HepG2 (cell line): ENCODE measurements around the gene ISOC2. TPM values are rescaled to one million over a fixed set of nuclear protein-coding genes. Genes with fewer than 3 reads are reported as not detected.

Experiments
- ATAC-seq: fragments of 200-7000 bp; cut with Tn5 transposase; 3 replicates; pipeline ENCODE4 v1.9.1; 2020; ENCODE audit warnings: mild to moderate bottlenecking, moderate library complexity
- BruUV-seq: library from RNA; stranded (reverse); fragments of 400-500 nt; replicated peaks from 2 replicates; lab custom pipeline; 2021; lab: Mats Ljungman, UMichigan
- CTCF ChIA-PET: fragments of 300-600 bp; formaldehyde crosslinking; extraction: SDS; loops from one replicate; lab custom pipeline; 2021; ENCODE audit warnings: low total read pairs, inconsistent platforms, low intra/inter-chr PET ratio; lab: Yijun Ruan, JAX
- POLR2A ChIA-PET: fragments of 350-600 bp; sonication (Branson Sonifier 250); formaldehyde crosslinking; loops from one replicate; lab custom pipeline; 2020; ENCODE audit warnings: antibody characterized with exemption, inconsistent platforms; lab: Yijun Ruan, JAX
- DNase-seq: peaks from one replicate; pipeline ENCODE4 v3.0.0-alpha.2; 2015; ENCODE audit warnings: low spot score
- FAIRE-seq: peaks from 3 replicates; lab custom pipeline; 2011; peaks lifted over from hg19 to GRCh38; lab: Jason Lieb, UNC
- H2AFZ ChIP-seq: one replicate; pipeline ENCODE4 v1.6.1; 2011; ENCODE audit warnings: low read length, inconsistent platforms
- H3K27ac ChIP-seq: fragments of 300-600 bp; 3 replicates; pipeline ENCODE4 v1.8.0; 2011; ENCODE audit warnings: mixed run types, mild to moderate bottlenecking, mixed read lengths, low read length, inconsistent platforms; ENCODE audit not compliant: insufficient read depth; ENCODE audit errors: extremely low read length
- H3K27me3 ChIP-seq, 2 experiments: fragments of 200-600 bp in 1 of 2; 2 replicates in 1 of 2; 3 replicates in 1 of 2; pipeline versions ENCODE4 v1.6.0 to v1.8.0; 2011; ENCODE audit warnings: low read length in 2 of 2, mild to moderate bottlenecking in 2 of 2, moderate library complexity in 2 of 2, inconsistent platforms in 1 of 2; ENCODE audit not compliant: insufficient read depth in 2 of 2, control insufficient read depth in 1 of 2
- H3K36me3 ChIP-seq, 2 experiments: fragments of 200-600 bp in 1 of 2; replicated peaks in 1 of 2; 2 replicates in 1 of 2; 3 replicates in 1 of 2; pipeline versions ENCODE4 v1.5.1 to v1.8.0; 2011; ENCODE audit warnings: low read length in 2 of 2, inconsistent platforms in 1 of 2; ENCODE audit not compliant: insufficient read depth in 2 of 2, control insufficient read depth in 1 of 2
- H3K4me1 ChIP-seq: 2 replicates; pipeline ENCODE4 v1.5.1; 2012; ENCODE audit warnings: low read length, inconsistent platforms; ENCODE audit not compliant: insufficient read depth
- H3K4me2 ChIP-seq: 2 replicates; pipeline ENCODE4 v1.6.0; 2011; ENCODE audit warnings: low read depth, low read length, inconsistent platforms
- H3K4me3 ChIP-seq, 3 experiments: fragments of 200-600 bp in 1 of 3; sonication (generic), shearing (Covaris generic) in 1 of 3; replicated peaks in 1 of 3; 2 replicates each; pipeline ENCODE4 v1.5.1; 2011 to 2016; ENCODE audit warnings: low read length in 3 of 3, inconsistent platforms in 2 of 3, low read depth in 2 of 3, mild to moderate bottlenecking in 2 of 3, control low read depth in 1 of 3, mixed read lengths in 1 of 3; ENCODE audit not compliant: insufficient read depth in 1 of 3
- H3K79me2 ChIP-seq: one replicate; pipeline ENCODE4 v1.6.1; 2011; ENCODE audit warnings: low read length, inconsistent platforms; ENCODE audit not compliant: insufficient read depth
- H3K9ac ChIP-seq: 2 replicates; pipeline ENCODE4 v1.6.0; 2011; ENCODE audit warnings: mild to moderate bottlenecking, low read depth, low read length, inconsistent platforms; ENCODE audit not compliant: insufficient read depth
- H3K9me3 ChIP-seq: 2 replicates; pipeline ENCODE4 v1.5.1; 2012; ENCODE audit warnings: mild to moderate bottlenecking, low read length
- H4K20me1 ChIP-seq: 2 replicates; pipeline ENCODE4 v1.6.0; 2011; ENCODE audit warnings: inconsistent platforms, mild to moderate bottlenecking, low read length, moderate library complexity; ENCODE audit not compliant: insufficient read depth
- ATF7 ChIP-seq, 2 experiments: fragments of 450-650 bp in 1 of 2; sonication (generic) in 1 of 2; formaldehyde crosslinking in 1 of 2; IDR thresholded peaks; 2 replicates each; pipeline versions ENCODE4 v1.4.0 to v1.6.1; 2016 to 2020; ENCODE audit warnings: antibody characterized with exemption in 1 of 2, mild to moderate bottlenecking in 1 of 2, missing genetic modification reagents in 1 of 2
- CREB1 ChIP-seq, 2 experiments: fragments of 450-650 bp in 1 of 2; IDR thresholded peaks; 2 replicates each; pipeline ENCODE4 v1.6.1; 2016 to 2017; ENCODE audit warnings: control low read depth in 1 of 2, mild to moderate bottlenecking in 1 of 2, missing compliant biosample characterization in 1 of 2, missing genetic modification characterization in 1 of 2
- CREM ChIP-seq, 2 experiments: sonication (generic) in 1 of 2; formaldehyde crosslinking in 1 of 2; IDR thresholded peaks; 2 replicates each; pipeline versions ENCODE4 v1.4.0 to v1.6.1; 2016 to 2020; ENCODE audit warnings: antibody characterized with exemption in 1 of 2, mild to moderate bottlenecking in 1 of 2, missing genetic modification reagents in 1 of 2
- DMTF1 ChIP-seq: sonication (generic); formaldehyde crosslinking; IDR thresholded peaks from 2 replicates; pipeline ENCODE4 v1.4.0; 2020; ENCODE audit warnings: mild to moderate bottlenecking, missing genetic modification reagents
- KLF16 ChIP-seq, 2 experiments: sonication (generic) in 1 of 2; formaldehyde crosslinking in 1 of 2; IDR thresholded peaks; 2 replicates each; pipeline versions ENCODE4 v1.6.1 to v1.8.0; 2016 to 2023; ENCODE audit warnings: missing genetic modification reagents in 2 of 2, missing compliant biosample characterization in 1 of 2
- RBFOX2 ChIP-seq: fragments of 200-400 bp; formaldehyde crosslinking; IDR thresholded peaks from 2 replicates; pipeline ENCODE4 v1.6.1; 2017; ENCODE audit warnings: low read depth, mild to moderate bottlenecking, low read length
- ZBTB20 ChIP-seq: sonication (generic); formaldehyde crosslinking; IDR thresholded peaks from 2 replicates; pipeline ENCODE4 v1.8.1; 2023; ENCODE audit warnings: missing genetic modification reagents, low read depth, mild to moderate bottlenecking, borderline replicate concordance
- ZBTB21 ChIP-seq: sonication (generic); formaldehyde crosslinking; IDR thresholded peaks from 2 replicates; pipeline ENCODE4 v1.4.0; 2020; ENCODE audit warnings: missing genetic modification reagents
- WGBS: methylation state at CpG from one replicate; pipeline ENCODE4 v1.1.6; 2017; ENCODE audit warnings: low lambda C conversion rate; 5-methylcytosine and 5-hydroxymethylcytosine counted together
- in situ Hi-C: cut with HindIII; loops from 2 replicates; pipeline ENCODE4 v1.10.0; 2017; ENCODE audit warnings: low pct_unique_long_range_greater_than_20kb; ENCODE audit not compliant: extremely low pct_ligation_motif_present
- intact Hi-C: fragments of 100-400 bp; cut with micrococcal nuclease; formaldehyde crosslinking; loops from one replicate; pipeline ENCODE4 v1.10.0; 2022; ENCODE audit not compliant: unreplicated experiment
- polyA plus RNA-seq, 8 experiments: library from polyadenylated mRNA; depleted of rRNA in 3 of 8; stranded (reverse) in 7 of 8; unstranded in 1 of 8; fragments of >200 nt; fragmentation: Illumina TruSeq in 4 of 8; extraction: Trizol in 4 of 8; gene quantifications; 2 replicates each; pipeline versions ENCODE4 v1.2.1 to v1.2.3, GENCODE V29; 2011 to 2016; ENCODE audit warnings: low read depth in 4 of 8, missing spikeins in 1 of 8, mixed read lengths in 1 of 8; ENCODE audit not compliant: insufficient read depth in 1 of 8
- total RNA-seq, 5 experiments: library from RNA; depleted of rRNA; stranded (reverse); fragments of >200 nt; fragmentation: Illumina TruSeq; extraction: Trizol; gene quantifications; 2 replicates each; pipeline ENCODE4 v1.2.3, GENCODE V29; 2016; ENCODE audit warnings: low read depth in 1 of 5

ISOC2 gene
- total and polyA plus RNA-seq, 2 of the 13 experiments (the other 11 are each of a cell fraction or from before 2014, with no cell fraction given): 76.8 to 105 TPM

GRCh38 chr19:55432241-55432959 is 29.0 kb downstream of the ISOC2 start:
- H2AFZ ChIP-seq: no peak overlapping the region
- FAIRE-seq (no peak), DNase-seq (no peak), ATAC-seq (no peak; the same call in 2 of the 3 replicates)
- H3K4me3 ChIP-seq: no peak overlapping the region
- intact Hi-C loops: no loop called here
- H3K79me2 ChIP-seq: no peaks in the 10 kb centered on the region
- H3K27me3 ChIP-seq: peaks cover 0 to 2% of the 10 kb centered on the region in 2 experiments; a peak in 1 of 5 replicates
- in situ Hi-C loops: no loop called here
- ChIA-PET CTCF (no interaction called here), POLR2A (no interaction called here)
- 44% methylated on average over 13 of the region's 14 CpGs for WGBS
- H4K20me1 ChIP-seq: no peaks in the 10 kb centered on the region
- no peak overlapping the region for H3K9ac ChIP-seq
- no peak overlapping the region for H3K27ac ChIP-seq
- no TSS peak for BruUV-seq
- no peak for TF ChIP-seq KLF16 (CRISPR knock-in tag; IDR thresholded peaks at IDR 0.05)
- TF ChIP-seq ATF7 (IDR thresholded peaks at IDR 0.05): peak; percentile 99
- TF ChIP-seq ATF7 (CRISPR knock-in tag; IDR thresholded peaks at IDR 0.05): no peak
- TF ChIP-seq ZBTB21 (CRISPR knock-in tag): peak; percentile 82; the same call in 1 of the 2 replicates
- no peak for TF ChIP-seq ZBTB20 (CRISPR knock-in tag)
- TF ChIP-seq RBFOX2: no peak
- TF ChIP-seq CREB1 (IDR thresholded peaks at IDR 0.05): peak; percentile 99
- no peak for TF ChIP-seq CREB1 (CRISPR knock-in tag; IDR thresholded peaks at IDR 0.05)
- peak; percentile 44; the same call in 1 of the 2 replicates for TF ChIP-seq CREM (IDR thresholded peaks at IDR 0.05)
- no peak for TF ChIP-seq CREM (CRISPR knock-in tag; IDR thresholded peaks at IDR 0.05)
- TF ChIP-seq DMTF1 (CRISPR knock-in tag): no peak
- H3K4me1 ChIP-seq: no peaks in the 10 kb centered on the region
- no peak overlapping the region for H3K4me2 ChIP-seq
- no peaks in the 10 kb centered on the region for H3K9me3 ChIP-seq
- H3K36me3 ChIP-seq: no peaks in the 10 kb centered on the region
